ENCODE data around the gene TMEM178A.

DNA sequence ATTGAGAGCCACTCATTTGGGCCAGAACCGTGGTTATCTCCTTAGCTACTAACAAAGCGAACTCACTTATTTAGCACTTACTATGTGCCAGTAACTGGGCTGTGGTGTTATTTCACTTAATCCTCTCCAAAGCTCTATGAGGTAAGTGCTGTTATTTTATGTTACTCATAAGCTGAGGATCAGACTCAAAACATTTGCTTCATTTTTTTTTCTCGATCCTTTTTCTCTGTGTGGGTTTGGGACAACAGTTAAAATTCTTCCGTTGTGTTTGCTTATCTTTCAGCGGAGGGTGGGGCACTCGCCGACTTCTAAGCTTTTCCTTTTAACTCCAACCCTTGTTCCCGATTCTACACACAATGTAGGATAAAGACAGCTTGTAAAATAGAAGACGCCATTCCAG, 52.8 kb downstream of the TMEM178A start:
- TF ChIP-seq EZH2 (IDR thresholded peaks at IDR 0.05; ENCODE audit: insufficient read depth, poor library complexity, severe bottlenecking) = no peak
- TF ChIP-seq EZH2phosphoT487 (IDR thresholded peaks at IDR 0.05; ENCODE audit: insufficient read depth, low read depth) = no peak

Measured in GM23248 (cell line).